Fibroblast of upper back skin (primary cell): Measurements from ENCODE around the gene STMND1.
"Not testable (repeated sequence)": the region's sequence is repeated elsewhere in the genome, so short reads cannot be mapped to it uniquely, and the experiment has no call there.

Experiments used
- DNase-seq: peaks from one replicate; pipeline ENCODE4 v3.0.0-alpha.2; 2013

Gene STMND1

DNA sequence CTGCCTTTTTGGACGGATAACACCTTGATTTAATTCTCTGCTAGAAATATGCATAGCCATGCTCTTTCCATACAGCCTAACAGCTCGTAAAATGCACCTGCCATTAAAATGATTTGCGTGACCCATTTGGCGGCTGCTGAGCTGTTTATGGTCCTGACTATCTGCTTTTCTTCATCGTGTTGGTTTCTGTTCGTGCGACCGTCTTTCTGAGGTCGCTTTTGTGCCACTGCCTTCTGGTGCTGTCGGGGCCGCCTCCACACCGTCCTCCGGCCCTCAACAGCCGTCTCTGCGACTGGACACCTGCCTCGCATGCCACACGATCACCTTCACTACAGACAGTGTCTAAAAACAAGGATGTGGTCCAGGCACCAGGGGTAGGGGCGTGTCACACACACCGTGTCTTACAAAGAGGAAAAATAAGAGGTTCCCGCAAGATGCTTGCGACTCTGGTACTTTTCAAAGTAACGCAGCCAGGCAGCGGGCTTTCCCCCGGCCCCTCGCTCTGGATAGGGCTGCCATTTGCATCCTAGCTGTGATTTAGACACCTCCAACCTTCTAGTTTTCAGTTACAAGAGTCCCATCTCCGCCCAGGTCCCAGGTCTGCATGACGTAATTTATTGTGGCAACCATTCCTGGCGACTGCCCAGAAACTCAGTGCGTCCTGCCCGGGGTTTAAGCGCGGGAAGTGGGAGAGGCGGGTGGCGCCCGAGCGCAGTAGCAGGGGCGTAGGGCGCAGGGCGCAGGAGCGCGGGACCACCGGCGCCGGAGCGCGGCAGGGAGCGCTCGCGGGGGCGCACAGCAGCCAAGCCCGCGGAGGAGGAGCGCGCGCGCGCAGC lies at the start of gene STMND1:
Gene STMND1 (plus strand): TSS at position 629 of the 836 bp plus-strand sequence. CDS start 208 bp downstream, outside the sequence.
- peak; percentile 31 for DNase-seq

DNA sequence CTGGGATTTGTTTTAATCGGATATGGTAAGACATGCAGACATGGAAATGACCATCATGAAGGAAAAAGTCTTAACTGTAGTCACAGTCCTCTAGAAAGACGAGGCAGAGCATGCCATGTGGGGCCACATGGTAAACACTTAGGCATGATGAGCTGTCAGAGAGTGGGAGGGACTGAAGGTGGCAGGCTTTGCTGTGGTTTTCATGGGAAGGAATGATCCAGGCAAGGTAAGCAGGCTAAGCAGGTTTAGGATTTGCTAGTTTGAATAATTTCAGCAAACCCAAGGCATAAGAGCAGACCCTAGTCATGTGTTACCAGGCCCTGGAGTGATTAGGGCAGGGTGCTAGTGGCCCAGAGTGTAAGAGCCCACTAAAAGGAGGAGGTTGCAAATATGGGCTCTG lies 47.2 kb upstream of the STMND1 start:
- no peak for DNase-seq

DNA sequence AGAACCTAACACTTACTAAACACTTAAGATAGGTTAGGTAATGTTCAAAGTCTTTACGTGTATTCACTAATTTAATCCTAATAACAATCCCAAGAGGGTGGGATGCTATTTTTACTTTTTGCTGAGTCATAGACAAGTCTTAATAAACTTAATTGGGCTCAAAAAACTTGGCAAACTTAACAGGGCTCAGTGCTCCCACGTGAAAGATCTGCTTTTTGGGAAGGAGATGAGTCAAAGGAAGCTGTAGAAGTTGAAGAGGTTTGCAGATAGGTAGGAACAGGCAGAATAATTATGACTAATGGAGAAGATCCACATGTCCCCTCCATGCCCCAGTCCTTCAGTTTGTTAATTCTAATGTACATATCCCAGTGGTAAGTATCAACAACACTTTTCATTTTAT lies 44.5 kb upstream of the STMND1 start:
- DNase-seq = peak; percentile 32

DNA sequence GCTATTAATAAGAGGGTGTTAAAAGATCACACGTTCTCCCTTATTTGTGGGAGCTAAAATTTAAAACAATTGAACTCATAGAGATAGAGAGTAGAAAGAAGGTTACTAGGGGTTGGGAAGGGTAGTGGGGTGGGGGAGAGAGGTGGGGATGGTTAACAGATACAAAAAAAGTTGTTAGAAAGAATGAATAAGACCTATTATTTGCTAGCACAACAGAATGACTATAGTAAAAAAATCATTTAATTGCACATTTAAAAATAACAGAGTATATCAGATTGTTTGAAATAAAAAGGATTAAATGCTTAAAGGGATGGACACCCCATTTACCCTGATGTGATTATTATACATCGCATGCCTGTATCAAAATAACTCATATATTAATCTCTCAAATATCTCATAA lies 43.3 kb upstream of the STMND1 start:
- no peak for DNase-seq

GRCh38 chr6:17059022-17059421 lies 42.8 kb upstream of the STMND1 start:
- no peak for DNase-seq

GRCh38 chr6:17059850-17060249 lies 42.0 kb upstream of the STMND1 start:
- no peak for DNase-seq

DNA sequence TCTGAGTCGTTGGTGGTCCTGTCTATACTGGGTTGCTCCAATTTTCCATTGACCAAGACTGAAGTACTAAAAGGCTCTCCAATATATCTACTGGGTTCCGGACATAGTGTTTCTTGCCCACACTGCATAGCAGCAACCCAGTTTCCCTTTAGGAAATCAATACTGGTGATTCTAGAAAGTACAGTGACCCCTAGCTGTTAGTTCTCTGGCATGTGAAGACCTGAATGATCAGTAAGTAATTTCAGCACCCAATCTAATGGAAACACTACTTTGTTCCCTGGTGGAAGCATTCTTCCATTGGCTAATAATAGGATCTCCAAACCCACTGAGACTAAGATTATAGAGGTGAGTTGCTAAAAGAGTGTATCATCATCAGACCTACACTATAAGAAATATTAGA lies 40.8 kb upstream of the STMND1 start:
- DNase-seq = no peak

DNA sequence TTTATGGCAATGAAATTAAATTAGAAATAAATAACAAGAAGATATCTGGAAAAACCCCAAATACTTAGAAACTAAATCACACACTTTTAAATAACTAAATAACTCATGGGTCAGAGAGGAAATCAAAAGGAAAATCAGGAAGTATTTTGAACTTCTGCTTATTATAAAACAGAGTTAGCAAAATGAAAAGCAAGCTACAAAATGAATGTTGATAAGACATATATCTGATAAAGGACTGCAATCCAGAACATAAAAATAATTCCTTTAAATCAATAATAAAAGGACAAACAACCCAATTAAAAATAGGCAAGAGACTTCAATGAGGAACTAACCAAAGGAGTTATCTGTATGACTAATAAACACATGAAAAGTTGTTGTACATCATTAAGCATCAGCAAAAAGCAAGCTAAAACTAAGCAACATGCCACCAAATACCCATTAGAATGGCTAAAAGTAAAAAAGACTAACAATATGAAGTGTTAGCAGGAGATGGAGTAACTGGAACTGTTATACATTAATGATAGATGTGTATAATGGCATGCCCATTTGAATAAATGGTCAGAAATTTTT lies 38.9 kb upstream of the STMND1 start:
- DNase-seq = no peak

DNA sequence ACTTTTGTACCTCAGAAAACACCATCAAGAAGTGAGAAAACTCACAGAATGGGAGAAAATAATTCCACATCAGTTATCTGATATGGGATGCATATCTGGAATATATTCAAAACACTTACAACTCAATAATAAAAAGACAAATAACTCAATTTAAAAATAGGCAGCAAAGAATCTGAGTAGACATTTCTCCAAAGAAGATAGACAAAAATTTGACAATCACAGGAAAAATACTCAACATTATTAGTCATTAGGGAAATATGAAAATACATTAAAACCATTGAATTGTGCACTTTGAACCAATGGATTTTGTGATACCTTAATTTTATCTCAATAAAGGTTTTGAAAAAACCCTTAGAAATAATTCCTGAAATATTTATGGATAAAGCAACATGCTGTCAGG lies 36.9 kb upstream of the STMND1 start:
- peak; percentile 28 for DNase-seq

- peak; percentile 17 for DNase-seq
These were observed 35.2 kb upstream of the STMND1 start for GRCh38 chr6:17066610-17067009.

DNA sequence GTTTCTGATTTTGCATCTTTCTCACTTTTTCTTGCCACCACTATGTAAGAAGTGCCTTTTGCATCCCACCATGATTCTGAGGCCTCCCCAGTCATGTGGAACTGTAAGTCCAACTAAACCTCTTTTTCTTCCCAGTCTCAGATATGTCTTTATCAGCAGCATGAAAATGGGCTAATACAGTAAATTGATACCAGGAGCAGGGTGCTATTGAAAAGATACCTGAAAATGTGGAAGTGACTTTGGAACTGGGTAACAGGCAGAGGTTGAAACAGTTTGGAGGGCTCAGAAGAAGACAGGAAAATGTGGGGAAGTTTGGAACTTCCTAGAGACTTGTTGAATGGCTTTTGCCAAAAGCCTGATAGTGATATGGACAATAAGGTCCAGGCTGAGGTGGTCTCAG lies 32.9 kb upstream of the STMND1 start:
- DNase-seq = not testable (repeated sequence)

DNA sequence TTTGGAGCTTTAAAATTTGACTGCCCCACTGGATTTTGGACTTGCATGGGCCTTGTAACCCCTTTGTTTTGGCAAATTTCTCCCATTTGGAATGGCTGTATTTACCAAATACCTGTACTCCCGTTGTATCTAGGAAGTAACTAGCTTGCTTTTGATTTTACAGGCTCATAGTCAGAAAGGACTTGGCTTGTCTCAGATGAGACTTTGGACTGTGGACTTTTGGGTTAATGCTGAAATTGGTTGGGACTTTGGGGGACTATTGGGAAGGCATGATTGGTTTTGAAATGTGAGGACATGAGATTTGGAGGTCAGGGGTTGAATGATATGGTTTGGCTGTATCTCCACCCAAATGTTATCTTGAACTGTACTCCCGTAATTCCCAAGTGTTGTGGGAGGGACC lies 31.4 kb upstream of the STMND1 start:
- DNase-seq = not testable (repeated sequence)

DNA sequence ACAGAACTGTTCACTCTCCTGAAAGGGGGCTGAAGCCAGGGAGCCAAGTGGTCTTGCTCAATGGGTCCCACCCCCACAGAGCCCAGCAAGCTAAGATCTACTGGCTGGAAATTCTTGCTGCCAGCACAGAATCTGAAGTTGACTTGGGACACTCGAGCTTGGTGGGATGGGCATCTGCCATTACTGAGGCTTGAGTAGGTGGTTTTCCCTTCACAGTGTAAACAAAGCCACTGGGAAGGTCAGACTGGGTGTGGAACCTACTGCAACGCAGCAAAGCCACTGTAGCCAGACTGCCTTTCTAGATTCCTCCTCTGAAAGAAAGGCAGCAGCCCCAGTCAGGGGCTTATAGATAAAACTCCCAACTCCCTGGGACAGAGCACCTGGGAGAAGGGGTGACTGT lies 28.3 kb upstream of the STMND1 start:
- DNase-seq = not testable (repeated sequence)

DNA sequence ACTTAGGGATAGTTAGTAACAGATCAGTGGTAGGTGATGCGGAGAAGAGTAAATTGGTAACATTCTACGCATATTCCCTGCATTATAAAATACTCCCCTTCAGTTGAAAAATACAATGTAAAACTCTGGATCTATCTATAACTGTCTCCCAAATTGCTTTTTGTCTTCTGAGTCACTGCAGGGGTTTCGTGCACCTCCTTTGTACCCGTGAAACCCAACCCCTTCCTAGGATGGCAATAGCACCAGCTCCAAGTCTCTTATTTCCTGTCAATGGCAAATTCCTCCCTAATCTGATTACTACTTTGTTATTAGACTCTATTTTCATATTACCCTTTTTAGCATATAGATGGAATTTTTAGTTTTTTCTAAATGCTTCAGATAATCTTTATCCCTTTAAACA lies 20.6 kb upstream of the STMND1 start:
- no peak for DNase-seq

DNA sequence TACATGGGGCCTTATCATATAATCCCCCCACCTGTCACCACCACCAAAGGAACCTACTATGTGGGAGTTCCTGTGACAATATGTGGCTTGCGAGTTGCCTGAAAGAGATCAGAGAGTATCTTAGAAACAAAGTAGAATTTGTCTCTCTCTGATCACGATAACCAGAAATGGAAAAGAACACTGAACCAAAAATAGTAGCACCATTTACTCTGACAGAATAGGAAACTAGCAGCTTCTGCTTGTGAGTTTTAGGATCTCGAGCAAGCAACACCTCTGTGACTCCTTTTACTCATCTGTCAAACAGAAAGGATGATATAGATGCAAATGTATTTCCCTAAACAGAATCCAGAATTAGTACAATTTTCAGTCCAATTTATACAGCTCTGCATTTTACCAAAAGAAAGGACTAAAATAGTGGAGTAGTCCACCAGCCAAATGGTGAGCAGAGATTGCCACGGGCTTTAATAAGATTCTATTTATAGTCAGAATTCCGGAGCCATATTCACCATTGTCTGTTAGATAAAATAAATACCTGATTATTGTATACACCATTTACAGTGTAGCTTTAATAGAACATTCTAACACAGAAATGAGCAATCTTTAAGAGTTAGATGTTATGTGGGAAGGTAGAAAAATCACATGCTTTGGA lies 19.9 kb upstream of the STMND1 start:
- DNase-seq = no peak

DNA sequence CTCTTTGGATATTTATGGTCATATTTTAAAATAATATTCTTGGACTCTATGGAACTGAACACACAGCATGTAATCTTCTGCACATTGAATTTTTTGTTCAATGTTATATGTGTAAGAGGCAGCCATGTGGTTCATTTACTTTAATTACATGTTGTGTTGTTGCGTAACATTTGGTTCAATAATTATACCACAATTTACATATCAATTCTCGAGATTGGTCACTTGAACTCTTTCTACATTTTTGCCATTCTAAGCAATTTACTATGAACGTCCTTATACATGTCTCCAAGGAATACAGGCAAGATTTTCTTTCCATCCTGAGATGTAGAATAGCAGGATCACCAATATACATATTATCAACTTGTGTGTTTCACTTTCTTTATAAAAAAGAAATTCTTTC lies 18.5 kb upstream of the STMND1 start:
- no peak for DNase-seq

DNA sequence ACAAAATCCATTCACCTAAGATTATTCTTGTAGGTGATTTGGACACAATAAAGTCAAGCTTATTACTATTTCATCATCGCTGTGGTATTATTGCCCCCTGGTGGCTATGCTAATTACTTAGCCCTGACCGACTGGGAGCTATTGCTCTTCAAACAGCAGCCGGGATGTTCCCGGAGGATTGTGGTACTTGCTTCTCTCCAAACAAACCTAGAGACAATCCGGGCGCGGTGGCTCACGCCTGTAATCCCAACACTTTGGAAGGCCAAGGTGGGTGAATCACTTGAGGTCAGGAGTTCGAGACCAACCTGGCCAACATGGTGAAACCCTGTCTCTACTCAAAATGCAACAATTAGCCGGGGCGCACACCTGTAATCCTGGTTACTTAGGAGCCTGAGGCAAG lies 15.4 kb upstream of the STMND1 start:
- peak; percentile 81 for DNase-seq

DNA sequence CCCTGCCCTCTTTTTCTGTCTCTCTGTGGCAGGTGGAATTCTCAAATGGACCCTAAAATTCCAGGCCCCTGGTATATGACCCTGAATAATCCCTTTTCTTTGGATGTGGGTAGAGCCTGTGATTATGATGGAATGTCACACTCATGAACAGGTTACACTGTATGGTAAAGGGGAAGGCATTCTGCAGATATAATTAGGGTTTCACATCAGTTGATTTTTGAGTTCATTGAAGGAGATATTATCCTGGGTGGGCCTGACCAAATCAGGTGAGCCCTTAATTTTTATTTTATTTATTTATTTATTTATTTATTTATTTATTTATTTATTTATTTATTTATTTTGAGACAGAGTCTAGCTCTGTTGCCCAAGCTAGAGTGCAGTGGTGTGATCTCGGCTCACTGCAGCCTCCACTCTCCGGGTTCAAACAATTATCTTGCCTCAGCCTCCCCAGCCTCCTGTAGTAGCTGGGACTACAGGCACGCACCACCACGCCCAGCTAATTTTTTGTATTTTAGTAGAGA lies 13.7 kb upstream of the STMND1 start:
- no peak for DNase-seq

DNA sequence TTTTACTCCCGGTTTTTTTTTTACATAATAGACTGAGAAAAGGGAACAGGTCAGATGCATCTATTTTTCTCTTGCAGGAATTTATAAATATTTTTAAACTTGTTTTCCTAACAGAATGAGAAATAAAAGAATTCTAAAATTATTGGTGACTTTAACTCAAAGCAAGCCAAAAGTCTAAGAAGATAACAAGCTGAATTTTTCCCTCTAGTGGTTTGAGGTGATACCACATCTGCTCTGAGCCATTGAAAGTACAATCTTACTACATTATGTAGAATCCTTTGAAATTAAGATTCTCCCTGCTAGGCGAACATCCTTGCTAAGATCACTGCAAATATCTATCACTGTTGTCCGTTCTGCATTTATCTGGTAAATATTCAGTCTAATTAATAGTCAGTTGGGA lies 10.7 kb upstream of the STMND1 start:
- DNase-seq = no peak

GRCh38 chr6:17093686-17094085 lies 8.2 kb upstream of the STMND1 start:
- no peak for DNase-seq

DNA sequence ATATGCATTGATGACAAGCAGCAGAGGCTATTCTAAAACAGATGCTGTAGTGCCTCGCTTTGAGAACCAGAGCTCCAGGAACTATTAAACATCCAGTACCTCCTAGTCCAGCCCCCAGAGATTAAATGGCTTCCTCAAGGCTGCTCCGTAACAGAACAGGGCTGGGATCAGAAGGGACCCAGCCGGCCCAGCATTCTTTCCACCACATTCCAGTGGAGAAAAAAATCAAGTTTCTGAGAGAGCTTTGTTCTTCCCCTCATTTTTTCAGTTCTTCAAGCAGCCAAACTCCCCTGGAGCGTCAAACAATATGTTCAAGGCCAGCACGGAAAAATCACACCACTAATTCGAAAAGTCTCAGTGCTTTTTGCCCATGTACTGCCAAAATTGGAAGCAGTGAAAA lies 5.8 kb upstream of the STMND1 start:
- peak; percentile 46 for DNase-seq

GRCh38 chr6:17096652-17097051 lies 5.2 kb upstream of the STMND1 start:
- DNase-seq = no peak

GRCh38 chr6:17097982-17098381 lies 3.9 kb upstream of the STMND1 start:
- no peak for DNase-seq

GRCh38 chr6:17098538-17098937 lies 3.3 kb upstream of the STMND1 start:
- DNase-seq = peak; percentile 56
